Measurements from ENCODE around the gene PGRMC1. TPM values are rescaled to one million over a fixed set of nuclear protein-coding genes. Genes with fewer than 3 reads are reported as not detected.

Gene PGRMC1
- 10 to 100 TPM; 15.9 to 17.2 TPM for total RNA-seq
- polyA plus RNA-seq: 10 to 100 TPM; 21.2 to 29.7 TPM

GRCh38 chrX:119235872-119236622 is at the start of gene PGRMC1:
PGRMC1 (plus strand) TSS chrX:119236285; CDS start chrX:119236364, 79 bp downstream.
- Histone ChIP-seq H3K4me3 (ENCODE audit: low read length in 2 of 2) (peak within 1 kb of the TSS; percentile 61 to 68), H3K36me3 (ENCODE audit: insufficient read depth, low read length) (no peaks in the 10 kb centered on the region), H3K27me3 (ENCODE audit: insufficient read depth, low read length) (no peaks in the 10 kb centered on the region), H3K27ac (ENCODE audit: low read depth, low read length) (peak within 1 kb of the TSS; percentile 52), H3K4me1 (ENCODE audit: insufficient read depth, low read length) (peaks cover 22% of the 10 kb centered on the region), H3K9me3 (ENCODE audit: control insufficient read depth in 1 of 2, low read length in 2 of 2) (no peaks in the 10 kb centered on the region)
- Mint-ChIP-seq H3K36me3 (peaks cover 0 to 7% of the 10 kb centered on the region in 2 donors), H3K27me3 (no peaks in the 10 kb centered on the region), H3K27ac (peak within 1 kb of the TSS; percentile 71 to 91 (median 83)), H3K4me1 (peaks cover 9 to 38% (median 17%) of the 10 kb centered on the region in 4 donors), H3K9me3 (peaks cover 0 to 3% (median 0%) of the 10 kb centered on the region in 8 donors), H3K4me3 (peak within 1 kb of the TSS; percentile 86 to 92 (median 90))
- intact Hi-C loops (cut with micrococcal nuclease): loop anchor here (2.0 to 5.0 kb wide), 5 partner anchors 37 to 1366 kb away; partner anchors contain the start of genes MCTS1, SLC25A43 and SLC25A5
- peak; percentile 80 to 85 (median 84) for DNase-seq
- CTCF ChIA-PET (ENCODE audit: partially characterized antibody): no interaction called here
- POLR2A ChIA-PET (ENCODE audit: partially characterized antibody): interaction anchor here (0.9 kb wide), 1 partner anchor 11 kb away, joined by 4 read pairs; no protein-coding TSS in a partner anchor

- H3K27me3 ChIP-seq (ENCODE audit: insufficient read depth, low read length): no peaks in the 10 kb centered on the region
- H3K9me3 ChIP-seq (ENCODE audit: control insufficient read depth in 1 of 2, low read length in 2 of 2): no peaks in the 10 kb centered on the region
- Mint-ChIP-seq H3K27ac (no peak overlapping the region), H3K36me3 (no peaks in the 10 kb centered on the region), H3K9me3 (peaks cover 0 to 2% (median 0%) of the 10 kb centered on the region in 8 donors), H3K4me3 (no peak overlapping the region), H3K27me3 (peaks cover 0 to under 1% of the 10 kb centered on the region in 2 donors), H3K4me1 (no peaks in the 10 kb centered on the region)
- no peak overlapping the region for H3K27ac ChIP-seq (ENCODE audit: low read depth, low read length)
- DNase-seq: no peak
- no peak overlapping the region for H3K4me3 ChIP-seq (ENCODE audit: low read length in 2 of 2)
- intact Hi-C loops (cut with micrococcal nuclease): no loop called here
- no peaks in the 10 kb centered on the region for H3K4me1 ChIP-seq (ENCODE audit: insufficient read depth, low read length)
- POLR2A ChIA-PET (ENCODE audit: partially characterized antibody): no interaction called here
- CTCF ChIA-PET (ENCODE audit: partially characterized antibody): no interaction called here
- no peaks in the 10 kb centered on the region for H3K36me3 ChIP-seq (ENCODE audit: insufficient read depth, low read length)
Observed at GRCh38 chrX:119186763-119187162, 49.3 kb upstream of the PGRMC1 start.

GRCh38 chrX:119187298-119187697 is 48.8 kb upstream of the PGRMC1 start:
- no peak for DNase-seq
- CTCF ChIA-PET (ENCODE audit: partially characterized antibody): no interaction called here

GRCh38 chrX:119189115-119189514 is 47.0 kb upstream of the PGRMC1 start:
- ChIA-PET POLR2A (ENCODE audit: partially characterized antibody) (no interaction called here), CTCF (ENCODE audit: partially characterized antibody) (no interaction called here)
- Histone ChIP-seq H3K9me3 (ENCODE audit: control insufficient read depth in 1 of 2, low read length in 2 of 2) (no peaks in the 10 kb centered on the region), H3K4me3 (ENCODE audit: low read length in 2 of 2) (no peak overlapping the region), H3K27me3 (ENCODE audit: insufficient read depth, low read length) (no peaks in the 10 kb centered on the region), H3K36me3 (ENCODE audit: insufficient read depth, low read length) (no peaks in the 10 kb centered on the region), H3K4me1 (ENCODE audit: insufficient read depth, low read length) (no peaks in the 10 kb centered on the region), H3K27ac (ENCODE audit: low read depth, low read length) (no peak overlapping the region)
- no peaks in the 10 kb centered on the region for H3K4me1 Mint-ChIP-seq
- no peaks in the 10 kb centered on the region for H3K36me3 Mint-ChIP-seq
- intact Hi-C loops (cut with micrococcal nuclease): no loop called here
- H3K4me3 Mint-ChIP-seq: no peak overlapping the region
- H3K27me3 Mint-ChIP-seq: no peaks in the 10 kb centered on the region
- H3K9me3 Mint-ChIP-seq: peaks cover 0 to 2% (median 0%) of the 10 kb centered on the region in 8 donors
- no peak overlapping the region for H3K27ac Mint-ChIP-seq
- no peak for DNase-seq

More at GRCh38 chrX:119187298-119187697, 48.8 kb upstream of the PGRMC1 start:
- no peaks in the 10 kb centered on the region for H3K9me3 ChIP-seq (ENCODE audit: control insufficient read depth in 1 of 2, low read length in 2 of 2)
- H3K4me3 ChIP-seq (ENCODE audit: low read length in 2 of 2): no peak overlapping the region
- H3K27me3 ChIP-seq (ENCODE audit: insufficient read depth, low read length): no peaks in the 10 kb centered on the region
- Mint-ChIP-seq H3K4me1 (no peaks in the 10 kb centered on the region), H3K27ac (no peak overlapping the region), H3K4me3 (no peak overlapping the region), H3K27me3 (no peaks in the 10 kb centered on the region), H3K9me3 (peaks cover 0 to 2% (median 0%) of the 10 kb centered on the region in 8 donors), H3K36me3 (no peaks in the 10 kb centered on the region)
- intact Hi-C loops (cut with micrococcal nuclease): no loop called here
- H3K27ac ChIP-seq (ENCODE audit: low read depth, low read length): no peak overlapping the region
- POLR2A ChIA-PET (ENCODE audit: partially characterized antibody): no interaction called here
- H3K36me3 ChIP-seq (ENCODE audit: insufficient read depth, low read length): no peaks in the 10 kb centered on the region
- no peaks in the 10 kb centered on the region for H3K4me1 ChIP-seq (ENCODE audit: insufficient read depth, low read length)

GRCh38 chrX:119189595-119189994 is 46.5 kb upstream of the PGRMC1 start:
- ChIA-PET CTCF (ENCODE audit: partially characterized antibody) (no interaction called here), POLR2A (ENCODE audit: partially characterized antibody) (no interaction called here)
- no peaks in the 10 kb centered on the region for H3K27me3 ChIP-seq (ENCODE audit: insufficient read depth, low read length)
- no peaks in the 10 kb centered on the region for H3K36me3 ChIP-seq (ENCODE audit: insufficient read depth, low read length)
- intact Hi-C loops (cut with micrococcal nuclease): no loop called here
- H3K27ac Mint-ChIP-seq: no peak overlapping the region
- H3K9me3 Mint-ChIP-seq: peaks cover 0 to 2% (median 0%) of the 10 kb centered on the region in 8 donors
- H3K36me3 Mint-ChIP-seq: no peaks in the 10 kb centered on the region
- no peak overlapping the region for H3K4me3 ChIP-seq (ENCODE audit: low read length in 2 of 2)
- no peaks in the 10 kb centered on the region for H3K4me1 Mint-ChIP-seq
- no peak overlapping the region for H3K27ac ChIP-seq (ENCODE audit: low read depth, low read length)
- no peaks in the 10 kb centered on the region for H3K27me3 Mint-ChIP-seq
- H3K9me3 ChIP-seq (ENCODE audit: control insufficient read depth in 1 of 2, low read length in 2 of 2): no peaks in the 10 kb centered on the region
- no peak overlapping the region for H3K4me3 Mint-ChIP-seq
- no peak for DNase-seq
- H3K4me1 ChIP-seq (ENCODE audit: insufficient read depth, low read length): no peaks in the 10 kb centered on the region

- ChIA-PET POLR2A (ENCODE audit: partially characterized antibody) (no interaction called here), CTCF (ENCODE audit: partially characterized antibody) (no interaction called here)
- no peaks in the 10 kb centered on the region for H3K36me3 ChIP-seq (ENCODE audit: insufficient read depth, low read length)
- Mint-ChIP-seq H3K9me3 (peaks cover 0 to 2% (median 0%) of the 10 kb centered on the region in 8 donors), H3K4me1 (no peaks in the 10 kb centered on the region), H3K36me3 (no peaks in the 10 kb centered on the region), H3K27me3 (no peaks in the 10 kb centered on the region), H3K27ac (no peak overlapping the region), H3K4me3 (no peak overlapping the region)
- intact Hi-C loops (cut with micrococcal nuclease): no loop called here
- no peaks in the 10 kb centered on the region for H3K27me3 ChIP-seq (ENCODE audit: insufficient read depth, low read length)
- H3K4me3 ChIP-seq (ENCODE audit: low read length in 2 of 2): no peak overlapping the region
- H3K9me3 ChIP-seq (ENCODE audit: control insufficient read depth in 1 of 2, low read length in 2 of 2): no peaks in the 10 kb centered on the region
- no peak overlapping the region for H3K27ac ChIP-seq (ENCODE audit: low read depth, low read length)
- no peaks in the 10 kb centered on the region for H3K4me1 ChIP-seq (ENCODE audit: insufficient read depth, low read length)
- DNase-seq: no peak
Observed at GRCh38 chrX:119190091-119190681, 45.9 kb upstream of the PGRMC1 start.

- H3K4me1 Mint-ChIP-seq: no peaks in the 10 kb centered on the region
- Histone ChIP-seq H3K4me1 (ENCODE audit: insufficient read depth, low read length) (no peaks in the 10 kb centered on the region), H3K4me3 (ENCODE audit: low read length in 2 of 2) (no peak overlapping the region), H3K36me3 (ENCODE audit: insufficient read depth, low read length) (no peaks in the 10 kb centered on the region), H3K27ac (ENCODE audit: low read depth, low read length) (no peak overlapping the region), H3K27me3 (ENCODE audit: insufficient read depth, low read length) (no peaks in the 10 kb centered on the region), H3K9me3 (ENCODE audit: control insufficient read depth in 1 of 2, low read length in 2 of 2) (no peaks in the 10 kb centered on the region)
- H3K9me3 Mint-ChIP-seq: peaks cover 0 to 2% (median 0%) of the 10 kb centered on the region in 8 donors
- no peak for DNase-seq
- POLR2A ChIA-PET (ENCODE audit: partially characterized antibody): no interaction called here
- CTCF ChIA-PET (ENCODE audit: partially characterized antibody): no interaction called here
- no peak overlapping the region for H3K27ac Mint-ChIP-seq
- intact Hi-C loops (cut with micrococcal nuclease): no loop called here
- no peaks in the 10 kb centered on the region for H3K27me3 Mint-ChIP-seq
- H3K4me3 Mint-ChIP-seq: no peak overlapping the region
- no peaks in the 10 kb centered on the region for H3K36me3 Mint-ChIP-seq
Observed at GRCh38 chrX:119190831-119191230, 45.3 kb upstream of the PGRMC1 start.

Measured in CD4-positive, alpha-beta memory T cell (primary cell).